GM23338 (cell line): ENCODE data around the gene C3orf49. TPM values are rescaled to one million over a fixed set of nuclear protein-coding genes. Genes with fewer than 3 reads are reported as not detected.

Experiments used
- ATAC-seq: fragments of 200-7000 bp; cut with Tn5 transposase; 3 replicates; pipeline ENCODE4 v1.9.1; 2020
- DNase-seq: peaks from one replicate; pipeline ENCODE4 v3.0.0-alpha.2; 2015; ENCODE audit warnings: low spot score
- H2AFZ ChIP-seq: fragments of 200-600 bp; sonication (generic); 2 replicates; pipeline ENCODE4 v1.8.0; 2016; ENCODE audit warnings: antibody characterized with exemption, mild to moderate bottlenecking, moderate library complexity
- H3F3A ChIP-seq: fragments of 200-600 bp; sonication (generic); replicated peaks from 2 replicates; pipeline ENCODE4 v1.8.0; 2017; ENCODE audit warnings: antibody characterized with exemption, mixed run types, low read depth
- H3K27ac ChIP-seq: fragments of 200-600 bp; sonication (generic); 2 replicates; pipeline ENCODE4 v1.6.1; 2016; ENCODE audit warnings: low read depth
- H3K27me3 ChIP-seq: fragments of 200-600 bp; sonication (generic); 2 replicates; pipeline ENCODE4 v1.8.0; 2016; ENCODE audit warnings: mild to moderate bottlenecking, mixed run types, moderate library complexity; ENCODE audit not compliant: insufficient read depth
- H3K36me3 ChIP-seq: fragments of 200-600 bp; sonication (generic); 2 replicates; pipeline ENCODE4 v1.8.0; 2016; ENCODE audit warnings: mild to moderate bottlenecking; ENCODE audit not compliant: insufficient read depth
- H3K4me1 ChIP-seq: fragments of 200-600 bp; sonication (generic); 2 replicates; pipeline ENCODE4 v1.8.0; 2016; ENCODE audit warnings: mild to moderate bottlenecking, moderate library complexity; ENCODE audit not compliant: insufficient read depth
- H3K4me2 ChIP-seq: fragments of 200-600 bp; sonication (generic); 2 replicates; pipeline ENCODE4 v1.7.1; 2017; ENCODE audit warnings: mixed run types
- H3K4me3 ChIP-seq: fragments of 200-600 bp; sonication (generic); 2 replicates; pipeline ENCODE4 v1.6.1; 2016; ENCODE audit warnings: mixed run types
- H3K79me2 ChIP-seq: fragments of 200-600 bp; sonication (generic); replicated peaks from 2 replicates; pipeline ENCODE4 v1.8.0; 2017; ENCODE audit warnings: mild to moderate bottlenecking; ENCODE audit not compliant: insufficient read depth
- H3K9me2 ChIP-seq: fragments of 200-600 bp; sonication (generic); 2 replicates; pipeline ENCODE4 v1.8.0; 2017; ENCODE audit not compliant: insufficient read depth
- H4K20me1 ChIP-seq: fragments of 200-600 bp; sonication (generic); replicated peaks from 2 replicates; pipeline ENCODE4 v1.8.0; 2017; ENCODE audit warnings: mild to moderate bottlenecking; ENCODE audit not compliant: insufficient read depth
- H3K27ac Mint-ChIP-seq: 2 replicates; pipeline ENCODE4 v1.8.0; 2020; ENCODE audit warnings: inconsistent platforms, mild to moderate bottlenecking, moderate library complexity, mixed read lengths
- H3K27me3 Mint-ChIP-seq: 3 replicates; pipeline ENCODE4 v1.8.0; 2022; ENCODE audit warnings: low read depth, mild to moderate bottlenecking, moderate library complexity, mixed read lengths, inconsistent platforms; ENCODE audit not compliant: insufficient read depth, poor library complexity
- H3K36me3 Mint-ChIP-seq: 3 replicates; pipeline ENCODE4 v1.8.0; 2021; ENCODE audit warnings: low read depth, mild to moderate bottlenecking, inconsistent platforms, moderate library complexity, mixed read lengths
- H3K4me1 Mint-ChIP-seq: 3 replicates; pipeline ENCODE4 v1.8.0; 2020; ENCODE audit warnings: mild to moderate bottlenecking, inconsistent platforms, mixed read lengths
- H3K4me3 Mint-ChIP-seq: 3 replicates; pipeline ENCODE4 v1.8.0; 2021; ENCODE audit warnings: moderate library complexity, mild to moderate bottlenecking, inconsistent platforms, mixed read lengths
- H3K9me3 Mint-ChIP-seq: 3 replicates; pipeline ENCODE4 v1.8.0; 2020; ENCODE audit warnings: moderate library complexity, mild to moderate bottlenecking, inconsistent platforms, mixed read lengths
- CREB1 ChIP-seq: fragments of 250-450 bp; sonication (Bioruptor Pico); IDR thresholded peaks from 2 replicates; pipeline ENCODE4 v1.5.0; 2020; ENCODE audit warnings: low read depth, mild to moderate bottlenecking, moderate library complexity
- CTCF ChIP-seq, 2 experiments: fragments of 200-600 bp in 1 of 2; sonication (generic) in 1 of 2; conservative IDR thresholded peaks; 2 replicates each; pipeline versions ENCODE4 v1.5.1 to v1.6.1; 2016 to 2017; ENCODE audit warnings: antibody characterized with exemption in 2 of 2, low read depth in 2 of 2, mild to moderate bottlenecking in 2 of 2, moderate library complexity in 1 of 2
- ETS1 ChIP-seq: IDR thresholded peaks from 2 replicates; pipeline ENCODE4 v1.6.1; 2016; ENCODE audit warnings: antibody characterized with exemption
- EZH2 ChIP-seq: fragments of 200-600 bp; sonication (generic); IDR thresholded peaks from one replicate; pipeline ENCODE4 v1.8.0; 2017; ENCODE audit warnings: antibody characterized with exemption, mild to moderate bottlenecking, low read depth; ENCODE audit not compliant: unreplicated experiment
- EZH2phosphoT487 ChIP-seq: fragments of 200-600 bp; sonication (generic); IDR thresholded peaks from one replicate; pipeline ENCODE4 v1.8.1; 2018; ENCODE audit warnings: antibody characterized with exemption; ENCODE audit not compliant: unreplicated experiment
- JUNB ChIP-seq: IDR thresholded peaks from one replicate; pipeline ENCODE4 v1.6.1; 2016; ENCODE audit warnings: antibody characterized with exemption; ENCODE audit not compliant: unreplicated experiment
- NANOG ChIP-seq: IDR thresholded peaks from 2 replicates; pipeline ENCODE4 v1.6.1; 2016; ENCODE audit warnings: antibody characterized with exemption, borderline replicate concordance
- POLR2AphosphoS5 ChIP-seq: IDR thresholded peaks from 2 replicates; pipeline ENCODE4 v1.6.1; 2016; ENCODE audit warnings: antibody characterized with exemption, low read depth
- REST ChIP-seq: IDR thresholded peaks from one replicate; pipeline ENCODE4 v1.6.1; 2018; ENCODE audit warnings: antibody characterized with exemption; ENCODE audit not compliant: unreplicated experiment
- STAT1 ChIP-seq: IDR thresholded peaks from one replicate; pipeline ENCODE4 v1.6.1; 2016; ENCODE audit warnings: antibody characterized with exemption; ENCODE audit not compliant: unreplicated experiment
- ZNF114 ChIP-seq: fragments of 250-450 bp; sonication (Bioruptor Pico); IDR thresholded peaks from 2 replicates; pipeline ENCODE4 v1.5.0; 2020; ENCODE audit warnings: mild to moderate bottlenecking, moderate library complexity
- ZNF331 ChIP-seq: fragments of 250-450 bp; sonication (Bioruptor Pico); IDR thresholded peaks from 2 replicates; pipeline ENCODE4 v1.5.0; 2020; ENCODE audit warnings: low read depth, mild to moderate bottlenecking, moderate library complexity
- polyA plus RNA-seq: library from polyadenylated mRNA; unstranded; fragments of >200 nt; fragmentation: Nextera tagmentation; extraction: Ambion mirVana; gene quantifications from 2 replicates; pipeline ENCODE4 v1.2.1, GENCODE V29; 2016
- total RNA-seq: library from RNA; depleted of rRNA; stranded (reverse); fragments of >200 nt; shearing (Covaris generic); gene quantifications from 2 replicates; pipeline ENCODE4 v1.2.3, GENCODE V29; 2014
- TF ChIP-seq, protein P1 (sequence below): fragments of 250-450 bp; sonication (Bioruptor Pico); IDR thresholded peaks from 2 replicates; pipeline ENCODE4 v1.5.0; 2020; ENCODE audit warnings: mild to moderate bottlenecking, moderate library complexity

C3orf49 gene
- total and polyA plus RNA-seq, 2 experiments from 2014 or later: 0.23 TPM; not detected in 1

- no peaks in the 10 kb centered on the region for H3F3A ChIP-seq
- H3K27me3 ChIP-seq: no peaks in the 10 kb centered on the region
- H3K4me1 ChIP-seq: no peaks in the 10 kb centered on the region
- peaks cover 14% of the 10 kb centered on the region for H3K79me2 ChIP-seq
- H3K27me3 Mint-ChIP-seq: peaks cover 2% of the 10 kb centered on the region
- no peaks in the 10 kb centered on the region for H4K20me1 ChIP-seq
- H3K27ac Mint-ChIP-seq: no peak overlapping the region
- no peak overlapping the region for H3K4me2 ChIP-seq
- DNase-seq (no peak), ATAC-seq (no peak)
- H2AFZ ChIP-seq: no peak overlapping the region
- H3K27ac ChIP-seq: no peak overlapping the region
- TF ChIP-seq JUNB (no peak), EZH2phosphoT487 (no peak), ZNF331 (CRISPR knock-in tag) (no peak), ETS1 (no peak), EZH2 (no peak), CTCF (conservative IDR thresholded peaks at IDR 0.05; ENCODE audit: low read depth in 2 of 2) (no peak), ZNF114 (no peak), POLR2AphosphoS5 (no peak), CREB1 (CRISPR knock-in tag) (no peak), STAT1 (no peak), REST (no peak), NANOG (no peak)
- TF ChIP-seq, protein P1, sequence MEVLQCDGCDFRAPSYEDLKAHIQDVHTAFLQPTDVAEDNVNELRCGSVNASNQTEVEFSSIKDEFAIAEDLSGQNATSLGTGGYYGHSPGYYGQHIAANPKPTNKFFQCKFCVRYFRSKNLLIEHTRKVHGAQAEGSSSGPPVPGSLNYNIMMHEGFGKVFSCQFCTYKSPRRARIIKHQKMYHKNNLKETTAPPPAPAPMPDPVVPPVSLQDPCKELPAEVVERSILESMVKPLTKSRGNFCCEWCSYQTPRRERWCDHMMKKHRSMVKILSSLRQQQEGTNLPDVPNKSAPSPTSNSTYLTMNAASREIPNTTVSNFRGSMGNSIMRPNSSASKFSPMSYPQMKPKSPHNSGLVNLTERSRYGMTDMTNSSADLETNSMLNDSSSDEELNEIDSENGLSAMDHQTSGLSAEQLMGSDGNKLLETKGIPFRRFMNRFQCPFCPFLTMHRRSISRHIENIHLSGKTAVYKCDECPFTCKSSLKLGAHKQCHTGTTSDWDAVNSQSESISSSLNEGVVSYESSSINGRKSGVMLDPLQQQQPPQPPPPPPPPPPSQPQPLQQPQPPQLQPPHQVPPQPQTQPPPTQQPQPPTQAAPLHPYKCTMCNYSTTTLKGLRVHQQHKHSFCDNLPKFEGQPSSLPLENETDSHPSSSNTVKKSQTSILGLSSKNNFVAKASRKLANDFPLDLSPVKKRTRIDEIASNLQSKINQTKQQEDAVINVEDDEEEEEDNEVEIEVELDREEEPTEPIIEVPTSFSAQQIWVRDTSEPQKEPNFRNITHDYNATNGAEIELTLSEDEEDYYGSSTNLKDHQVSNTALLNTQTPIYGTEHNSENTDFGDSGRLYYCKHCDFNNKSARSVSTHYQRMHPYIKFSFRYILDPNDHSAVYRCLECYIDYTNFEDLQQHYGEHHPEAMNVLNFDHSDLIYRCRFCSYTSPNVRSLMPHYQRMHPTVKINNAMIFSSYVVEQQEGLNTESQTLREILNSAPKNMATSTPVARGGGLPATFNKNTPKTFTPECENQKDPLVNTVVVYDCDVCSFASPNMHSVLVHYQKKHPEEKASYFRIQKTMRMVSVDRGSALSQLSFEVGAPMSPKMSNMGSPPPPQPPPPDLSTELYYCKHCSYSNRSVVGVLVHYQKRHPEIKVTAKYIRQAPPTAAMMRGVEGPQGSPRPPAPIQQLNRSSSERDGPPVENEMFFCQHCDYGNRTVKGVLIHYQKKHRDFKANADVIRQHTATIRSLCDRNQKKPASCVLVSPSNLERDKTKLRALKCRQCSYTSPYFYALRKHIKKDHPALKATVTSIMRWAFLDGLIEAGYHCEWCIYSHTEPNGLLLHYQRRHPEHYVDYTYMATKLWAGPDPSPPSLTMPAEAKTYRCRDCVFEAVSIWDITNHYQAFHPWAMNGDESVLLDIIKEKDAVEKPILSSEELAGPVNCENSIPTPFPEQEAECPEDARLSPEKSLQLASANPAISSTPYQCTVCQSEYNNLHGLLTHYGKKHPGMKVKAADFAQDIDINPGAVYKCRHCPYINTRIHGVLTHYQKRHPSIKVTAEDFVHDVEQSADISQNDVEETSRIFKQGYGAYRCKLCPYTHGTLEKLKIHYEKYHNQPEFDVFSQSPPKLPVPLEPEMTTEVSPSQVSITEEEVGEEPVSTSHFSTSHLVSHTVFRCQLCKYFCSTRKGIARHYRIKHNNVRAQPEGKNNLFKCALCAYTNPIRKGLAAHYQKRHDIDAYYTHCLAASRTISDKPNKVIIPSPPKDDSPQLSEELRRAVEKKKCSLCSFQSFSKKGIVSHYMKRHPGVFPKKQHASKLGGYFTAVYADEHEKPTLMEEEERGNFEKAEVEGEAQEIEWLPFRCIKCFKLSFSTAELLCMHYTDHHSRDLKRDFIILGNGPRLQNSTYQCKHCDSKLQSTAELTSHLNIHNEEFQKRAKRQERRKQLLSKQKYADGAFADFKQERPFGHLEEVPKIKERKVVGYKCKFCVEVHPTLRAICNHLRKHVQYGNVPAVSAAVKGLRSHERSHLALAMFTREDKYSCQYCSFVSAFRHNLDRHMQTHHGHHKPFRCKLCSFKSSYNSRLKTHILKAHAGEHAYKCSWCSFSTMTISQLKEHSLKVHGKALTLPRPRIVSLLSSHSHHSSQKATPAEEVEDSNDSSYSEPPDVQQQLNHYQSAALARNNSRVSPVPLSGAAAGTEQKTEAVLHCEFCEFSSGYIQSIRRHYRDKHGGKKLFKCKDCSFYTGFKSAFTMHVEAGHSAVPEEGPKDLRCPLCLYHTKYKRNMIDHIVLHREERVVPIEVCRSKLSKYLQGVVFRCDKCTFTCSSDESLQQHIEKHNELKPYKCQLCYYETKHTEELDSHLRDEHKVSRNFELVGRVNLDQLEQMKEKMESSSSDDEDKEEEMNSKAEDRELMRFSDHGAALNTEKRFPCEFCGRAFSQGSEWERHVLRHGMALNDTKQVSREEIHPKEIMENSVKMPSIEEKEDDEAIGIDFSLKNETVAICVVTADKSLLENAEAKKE (CRISPR knock-in tag): no peak
- no peak overlapping the region for H3K4me3 Mint-ChIP-seq
- H3K36me3 Mint-ChIP-seq: peaks cover 8% of the 10 kb centered on the region; the same call in 2 of the 3 replicates
- H3K36me3 ChIP-seq: no peaks in the 10 kb centered on the region
- no peak overlapping the region for H3K4me3 ChIP-seq
- peaks cover 4% of the 10 kb centered on the region; the same call in 2 of the 3 replicates for H3K4me1 Mint-ChIP-seq
- H3K9me2 ChIP-seq: no peaks in the 10 kb centered on the region
- peaks cover 3% of the 10 kb centered on the region; the same call in 1 of the 3 replicates for H3K9me3 Mint-ChIP-seq
Observed at GRCh38 chr3:63841704-63842103, 22.6 kb downstream of the C3orf49 start.
